Upper lobe of left lung (tissue), 4 donors: ENCODE data around the gene PCBP4.

Source experiments
- CTCF ChIP-seq, 6 experiments: fragments of 450-650 bp in 4 of 6; fragments of 200-600 bp in 2 of 6; sonication (generic) in 2 of 6; IDR thresholded peaks; one replicate each; pipeline ENCODE4 v1.5.1; 2016 to 2019; ENCODE audit warnings: antibody characterized with exemption in 6 of 6
- EP300 ChIP-seq, 4 donors: sonication (generic); formaldehyde crosslinking; IDR thresholded peaks; one replicate each; pipeline ENCODE4 v1.5.1; 2017; ENCODE audit warnings: antibody characterized with exemption in 4 of 4, control low read depth in 2 of 4
- POLR2A ChIP-seq, 4 donors: fragments of 450-650 bp; IDR thresholded peaks; one replicate each; pipeline ENCODE4 v1.5.1; 2016 to 2017; ENCODE audit warnings: antibody characterized with exemption in 4 of 4, mild to moderate bottlenecking in 2 of 4
- POLR2AphosphoS5 ChIP-seq, 2 donors: sonication (generic); formaldehyde crosslinking; IDR thresholded peaks; one replicate each; pipeline ENCODE4 v1.5.1; 2017; ENCODE audit warnings: antibody characterized with exemption in 2 of 2

DNA sequence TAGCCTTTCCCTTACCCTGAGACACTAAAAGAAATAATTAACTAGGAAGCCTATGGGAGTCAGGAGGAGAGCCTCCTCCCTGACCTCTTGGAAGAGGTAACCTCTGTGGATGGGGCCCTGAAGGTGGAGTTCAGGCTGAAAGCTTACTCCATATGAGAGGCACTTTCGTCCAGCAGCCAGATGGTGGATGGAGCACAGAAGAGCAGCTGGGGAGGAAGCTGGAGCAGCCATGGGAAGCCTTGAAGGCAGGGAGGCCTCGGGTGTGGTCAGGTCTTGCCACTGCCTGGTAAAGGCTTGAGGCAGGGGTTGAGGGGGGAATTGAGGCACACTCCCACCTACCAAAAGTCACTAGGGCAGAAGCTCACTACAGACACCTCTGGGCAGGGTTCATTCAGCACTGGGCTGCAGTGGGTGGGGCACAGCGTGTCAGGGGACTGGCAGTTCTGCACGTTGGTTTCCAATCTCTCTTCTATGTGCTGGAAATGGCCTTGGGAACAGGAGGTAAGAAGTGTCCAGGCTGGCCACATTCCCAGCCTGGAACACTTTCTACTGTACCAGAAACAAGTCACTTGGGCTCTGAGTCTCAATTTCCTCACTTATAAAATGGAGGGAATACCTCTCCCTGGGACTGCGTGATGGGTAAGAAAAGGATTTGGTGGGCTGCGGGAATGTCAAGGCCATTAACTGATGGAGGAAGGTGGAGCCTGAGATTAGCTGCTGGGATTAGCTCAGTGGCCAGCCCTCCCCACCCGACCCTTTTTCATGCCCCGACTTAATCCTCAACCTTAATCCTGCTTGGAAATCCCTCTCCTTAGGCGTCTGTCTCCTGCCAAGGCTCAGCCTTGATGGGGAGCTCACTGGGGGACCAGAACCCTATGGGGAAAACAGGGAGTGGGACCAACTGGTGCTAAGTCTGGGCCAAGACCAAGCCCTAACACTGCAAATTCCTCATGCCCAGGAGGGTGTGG is 5.4 kb downstream of the PCBP4 start:
- TF ChIP-seq CTCF (IDR thresholded peaks at IDR 0.05) (no peak), POLR2AphosphoS5 (IDR thresholded peaks at IDR 0.05) (no peak), EP300 (IDR thresholded peaks at IDR 0.05) (no peak), POLR2A (IDR thresholded peaks at IDR 0.05) (no peak)
